Measurements from ENCODE around the gene TJP1. TPM values are rescaled to one million over a fixed set of nuclear protein-coding genes. Genes with fewer than 3 reads are reported as not detected.
"Not testable (repeated sequence)": the region's sequence is repeated elsewhere in the genome, so short reads cannot be mapped to it uniquely, and the experiment has no call there.

Gene TJP1
- total RNA-seq, 1 donor from 2014 or later, result not detected

GRCh38 chr15:29756358-29757267 lies 65.7 kb downstream of the TJP1 start:
- intact Hi-C loops (cut with micrococcal nuclease), result no loop called here

- intact Hi-C loops (cut with micrococcal nuclease), result not testable (repeated sequence)
These were observed 68.3 kb downstream of the TJP1 start for GRCh38 chr15:29754009-29754408.

- intact Hi-C loops (cut with micrococcal nuclease), result no loop called here
These were observed 68.8 kb downstream of the TJP1 start for GRCh38 chr15:29753506-29753905.

GRCh38 chr15:29750754-29751153 lies 71.5 kb downstream of the TJP1 start:
- intact Hi-C loops (cut with micrococcal nuclease), result no loop called here

GRCh38 chr15:29749365-29750086 lies 72.7 kb downstream of the TJP1 start:
- intact Hi-C loops (cut with micrococcal nuclease), result no loop called here

GRCh38 chr15:29747837-29748417 lies 74.3 kb downstream of the TJP1 start:
- intact Hi-C loops (cut with micrococcal nuclease), result no loop called here

- intact Hi-C loops (cut with micrococcal nuclease), result no loop called here
These were observed 78.8 kb downstream of the TJP1 start for GRCh38 chr15:29743475-29743874.

GRCh38 chr15:29740692-29741311 lies 81.5 kb downstream of the TJP1 start:
- intact Hi-C loops (cut with micrococcal nuclease), result no loop called here

- intact Hi-C loops (cut with micrococcal nuclease), result no loop called here
These were observed 85.6 kb downstream of the TJP1 start for GRCh38 chr15:29736744-29737020.

- intact Hi-C loops (cut with micrococcal nuclease), result no loop called here
These were observed 86.1 kb downstream of the TJP1 start for GRCh38 chr15:29736012-29736743.

- intact Hi-C loops (cut with micrococcal nuclease), result no loop called here
These were observed 87.2 kb downstream of the TJP1 start for GRCh38 chr15:29734917-29735572.

- intact Hi-C loops (cut with micrococcal nuclease), result no loop called here
These were observed 90.4 kb downstream of the TJP1 start for GRCh38 chr15:29731865-29732264.

GRCh38 chr15:29730471-29730870 lies 91.8 kb downstream of the TJP1 start:
- intact Hi-C loops (cut with micrococcal nuclease), result not testable (repeated sequence)

GRCh38 chr15:29728418-29728817 lies 93.8 kb downstream of the TJP1 start:
- intact Hi-C loops (cut with micrococcal nuclease), result no loop called here

GRCh38 chr15:29727871-29728270 lies 94.4 kb downstream of the TJP1 start:
- intact Hi-C loops (cut with micrococcal nuclease), result no loop called here

- intact Hi-C loops (cut with micrococcal nuclease), result no loop called here
These were observed 95.7 kb downstream of the TJP1 start for GRCh38 chr15:29726553-29726952.

- intact Hi-C loops (cut with micrococcal nuclease), result no loop called here
These were observed 98.2 kb downstream of the TJP1 start for GRCh38 chr15:29724026-29724425.

GRCh38 chr15:29713784-29714183 lies 108.5 kb downstream of the TJP1 start:
- intact Hi-C loops (cut with micrococcal nuclease), result no loop called here

- intact Hi-C loops (cut with micrococcal nuclease), result no loop called here
These were observed 110.0 kb downstream of the TJP1 start for GRCh38 chr15:29712149-29712885.

GRCh38 chr15:29711531-29711930 lies 110.7 kb downstream of the TJP1 start:
- intact Hi-C loops (cut with micrococcal nuclease), result no loop called here

All from T-helper 2 cell treated with Interferon-gamma antibody and Interleukin-4, amounts not matched to agents 100 ng/mL and 5 ng/mL, for 36 hours (primary cell).